Epithelial cell of prostate (primary cell): ENCODE results near the gene P2RY1.
A peak's percentile ranks its signal among the peaks of the same experiment; 100 is the strongest.
"Not testable (repeated sequence)": the region's sequence is repeated elsewhere in the genome, so short reads cannot be mapped to it uniquely, and the experiment has no call there.

Experiments used
- DNase-seq: peaks from one replicate; pipeline ENCODE4 v3.0.0-alpha.2; 2011; ENCODE audit warnings: low read depth, low spot score
- H3K27ac ChIP-seq: fragments of 450-650 bp; 2 replicates; pipeline ENCODE4 v1.5.1; 2017; ENCODE audit warnings: mild to moderate bottlenecking

Gene P2RY1

DNA sequence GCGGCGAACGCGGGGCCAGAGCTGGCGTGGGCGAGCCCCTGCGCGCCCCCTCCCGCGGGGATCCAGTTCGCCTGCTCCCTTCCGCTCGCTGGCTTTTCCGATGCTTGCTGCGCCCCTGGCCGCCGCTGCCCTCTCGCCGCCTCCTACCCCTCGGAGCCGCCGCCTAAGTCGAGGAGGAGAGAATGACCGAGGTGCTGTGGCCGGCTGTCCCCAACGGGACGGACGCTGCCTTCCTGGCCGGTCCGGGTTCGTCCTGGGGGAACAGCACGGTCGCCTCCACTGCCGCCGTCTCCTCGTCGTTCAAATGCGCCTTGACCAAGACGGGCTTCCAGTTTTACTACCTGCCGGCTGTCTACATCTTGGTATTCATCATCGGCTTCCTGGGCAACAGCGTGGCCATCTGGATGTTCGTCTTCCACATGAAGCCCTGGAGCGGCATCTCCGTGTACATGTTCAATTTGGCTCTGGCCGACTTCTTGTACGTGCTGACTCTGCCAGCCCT lies 721 bp downstream of the P2RY1 start:
- no peak for DNase-seq
- H3K27ac ChIP-seq = peak overlapping the region; percentile 78

DNA sequence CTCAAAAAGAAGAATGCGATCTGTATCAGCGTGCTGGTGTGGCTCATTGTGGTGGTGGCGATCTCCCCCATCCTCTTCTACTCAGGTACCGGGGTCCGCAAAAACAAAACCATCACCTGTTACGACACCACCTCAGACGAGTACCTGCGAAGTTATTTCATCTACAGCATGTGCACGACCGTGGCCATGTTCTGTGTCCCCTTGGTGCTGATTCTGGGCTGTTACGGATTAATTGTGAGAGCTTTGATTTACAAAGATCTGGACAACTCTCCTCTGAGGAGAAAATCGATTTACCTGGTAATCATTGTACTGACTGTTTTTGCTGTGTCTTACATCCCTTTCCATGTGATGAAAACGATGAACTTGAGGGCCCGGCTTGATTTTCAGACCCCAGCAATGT lies 1.3 kb downstream of the P2RY1 start:
- H3K27ac ChIP-seq = no peak overlapping the region
- DNase-seq = no peak

DNA sequence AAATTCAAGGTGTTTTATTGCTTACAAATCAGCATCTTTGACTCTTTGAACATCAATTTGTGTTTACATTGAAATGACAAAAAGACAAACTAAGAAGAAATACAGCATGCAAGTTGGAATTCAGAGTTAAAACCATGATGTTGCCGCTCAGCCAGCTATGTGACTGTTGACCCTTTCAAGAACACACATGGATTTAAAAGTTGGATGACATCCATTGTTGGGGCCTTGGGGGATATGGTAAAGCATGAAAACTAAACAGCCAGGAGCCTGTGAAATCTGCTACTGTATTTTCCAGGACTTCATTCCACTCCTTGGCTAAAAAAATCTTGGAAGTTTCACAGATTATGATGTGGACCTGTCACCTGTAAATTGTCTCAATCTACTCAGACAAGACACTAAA lies 4.6 kb downstream of the P2RY1 start:
- no peak overlapping the region for H3K27ac ChIP-seq
- DNase-seq = no peak

DNA sequence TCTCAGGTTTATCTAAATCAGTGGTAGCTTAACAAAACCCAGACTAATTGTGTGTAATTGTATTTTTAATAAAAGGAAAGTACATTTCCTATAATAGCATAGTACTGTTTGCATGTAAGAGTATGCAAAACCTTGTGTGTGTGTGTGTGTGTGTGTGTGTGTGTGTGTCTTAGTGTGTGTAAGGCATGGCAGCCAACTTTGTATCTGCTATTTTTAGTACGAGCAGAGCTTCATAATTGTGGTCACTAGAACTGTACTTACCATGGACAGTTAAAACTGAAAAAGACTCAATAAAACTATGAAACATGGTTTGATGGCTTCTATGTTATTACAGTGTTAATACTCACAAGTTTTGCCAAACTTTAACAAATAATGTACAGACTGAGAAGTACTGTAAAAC lies 6.2 kb downstream of the P2RY1 start:
- no peak overlapping the region for H3K27ac ChIP-seq
- DNase-seq = no peak

DNA sequence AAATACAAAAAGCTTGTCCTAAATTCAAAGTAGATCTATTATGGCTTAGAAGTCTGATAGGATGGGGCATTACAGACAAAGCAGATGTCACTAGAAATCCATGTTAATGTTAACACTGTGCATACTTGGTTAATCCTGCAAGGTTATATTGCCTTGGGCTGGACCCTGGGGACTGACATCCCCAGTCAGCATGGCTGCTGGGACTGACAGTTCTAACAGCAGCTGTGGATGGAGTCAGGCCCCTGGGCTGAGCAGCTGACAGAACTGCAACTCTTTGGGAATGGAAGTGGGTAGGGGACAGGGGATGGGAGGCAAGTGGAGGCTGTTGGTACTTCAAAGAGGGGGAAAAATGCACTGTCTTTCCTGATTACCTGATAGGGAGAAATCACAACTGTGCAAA lies 7.5 kb downstream of the P2RY1 start:
- DNase-seq = no peak
- no peak overlapping the region for H3K27ac ChIP-seq

DNA sequence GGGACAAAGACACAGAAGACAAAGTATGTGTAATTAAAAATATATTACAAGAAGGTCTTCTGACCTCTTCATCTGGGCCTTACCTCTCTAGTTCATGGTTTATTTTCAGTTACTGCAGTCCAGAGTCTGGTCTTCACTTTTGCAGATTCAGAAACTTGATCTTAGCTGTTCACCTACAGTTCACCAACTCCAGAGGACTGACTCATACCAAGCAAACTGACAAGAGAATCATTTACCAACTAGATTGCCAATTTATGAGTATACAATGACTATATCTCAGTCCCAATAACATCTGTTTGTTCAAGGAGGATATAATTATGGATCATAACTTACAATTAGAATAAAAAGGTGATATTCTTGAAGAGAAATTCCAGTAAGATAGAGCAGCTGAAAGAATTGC lies 9.0 kb downstream of the P2RY1 start:
- DNase-seq = no peak

DNA sequence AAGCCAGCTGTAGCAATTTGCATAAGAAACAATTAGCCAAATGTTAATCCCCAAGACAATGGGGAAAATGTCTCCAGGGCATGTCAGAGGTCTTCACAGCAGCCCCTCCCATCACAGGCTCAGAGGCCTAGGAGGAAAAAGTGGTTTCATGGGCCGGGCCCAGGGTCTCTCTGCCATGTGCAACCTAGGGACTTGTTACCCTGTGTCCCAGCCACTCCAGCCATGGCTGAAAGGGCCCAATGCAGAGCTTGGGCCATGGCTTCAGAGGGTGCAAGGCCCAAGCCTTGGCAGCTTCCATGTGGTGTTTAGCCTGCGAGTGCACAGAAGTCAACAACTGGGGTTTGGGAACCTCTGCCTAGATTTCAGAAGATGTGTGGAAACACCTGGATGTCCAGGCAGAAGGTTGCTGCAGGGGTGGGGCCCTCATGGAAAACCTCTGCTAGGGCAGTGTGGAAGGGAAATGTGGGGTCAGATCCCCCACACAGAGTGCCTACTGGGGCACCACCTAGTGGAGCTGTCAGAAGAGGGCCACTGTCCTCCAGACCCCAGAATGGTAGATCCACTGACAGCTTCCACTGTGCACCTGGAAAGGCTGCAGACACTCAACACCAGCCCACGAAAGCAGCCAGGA lies 11.8 kb downstream of the P2RY1 start:
- not testable (repeated sequence) for DNase-seq, H3K27ac ChIP-seq

More for the DNA sequence above, 9.0 kb downstream of the P2RY1 start:
- no peak overlapping the region for H3K27ac ChIP-seq

DNA sequence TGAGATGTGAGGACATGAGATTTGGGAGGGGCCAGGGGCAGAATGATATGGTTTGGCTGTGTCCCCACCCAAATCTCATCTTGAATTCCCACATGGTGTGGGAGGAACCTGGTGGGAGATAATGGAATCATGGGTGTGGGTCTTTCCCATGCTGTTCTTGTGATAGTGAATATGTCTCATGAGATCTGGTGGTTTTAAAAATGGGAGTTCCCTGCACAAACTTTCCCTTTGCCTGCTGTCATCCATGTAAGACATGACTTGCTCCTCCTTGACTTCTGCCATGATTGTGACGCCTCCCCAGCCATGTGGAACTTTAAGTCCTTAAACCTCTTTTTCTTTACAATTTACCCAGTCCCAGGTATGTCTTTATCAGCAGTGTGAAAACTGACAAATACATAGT lies 12.7 kb downstream of the P2RY1 start:
- H3K27ac ChIP-seq, DNase-seq: not testable (repeated sequence)

DNA sequence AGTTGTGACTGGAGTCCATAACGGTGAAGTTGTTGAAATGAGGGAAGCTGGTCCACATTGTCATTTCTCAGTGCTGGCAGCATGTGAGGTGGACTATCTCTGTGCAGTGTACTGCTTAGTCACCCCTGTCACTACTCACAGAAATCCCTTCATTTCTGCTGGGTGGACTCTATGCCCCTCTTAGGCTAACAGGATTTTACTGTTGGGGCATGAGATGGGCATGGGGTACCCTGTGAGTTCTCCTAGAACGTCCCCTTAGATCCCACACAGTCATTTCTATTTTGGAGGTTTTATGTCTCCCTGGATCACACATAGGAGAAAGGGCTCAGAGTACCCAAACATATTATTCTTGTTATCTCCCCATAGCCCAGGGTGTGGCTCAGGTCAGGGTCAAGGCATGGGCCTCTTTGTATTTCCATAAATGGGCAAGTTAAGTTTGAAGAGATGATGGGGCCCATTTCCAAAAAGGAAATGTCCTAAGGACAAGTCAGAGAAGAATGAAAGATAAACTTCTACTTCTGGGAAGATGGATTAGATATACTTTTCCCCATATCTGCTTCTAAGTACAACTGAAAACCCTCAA lies 15.2 kb downstream of the P2RY1 start:
- no peak overlapping the region for H3K27ac ChIP-seq
- no peak for DNase-seq

DNA sequence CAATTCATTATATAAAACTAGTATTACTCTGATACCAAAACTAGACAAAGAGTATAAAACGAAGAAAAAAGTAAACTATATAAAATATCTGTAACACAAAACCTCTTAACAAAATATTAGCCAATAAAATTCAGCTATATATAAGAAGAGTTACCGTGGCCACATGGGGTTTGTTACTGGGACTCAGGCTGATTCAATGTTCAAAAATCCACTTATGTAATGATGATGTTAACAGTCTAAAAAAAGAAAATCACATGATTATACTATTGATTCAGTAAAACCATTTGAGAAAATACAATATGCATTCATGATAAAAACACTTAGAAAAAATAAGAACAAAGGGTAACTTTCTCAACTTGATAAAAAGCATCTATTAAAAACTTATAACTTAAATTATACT lies 18.3 kb downstream of the P2RY1 start:
- DNase-seq = no peak
- peak overlapping the region; percentile 17 for H3K27ac ChIP-seq

DNA sequence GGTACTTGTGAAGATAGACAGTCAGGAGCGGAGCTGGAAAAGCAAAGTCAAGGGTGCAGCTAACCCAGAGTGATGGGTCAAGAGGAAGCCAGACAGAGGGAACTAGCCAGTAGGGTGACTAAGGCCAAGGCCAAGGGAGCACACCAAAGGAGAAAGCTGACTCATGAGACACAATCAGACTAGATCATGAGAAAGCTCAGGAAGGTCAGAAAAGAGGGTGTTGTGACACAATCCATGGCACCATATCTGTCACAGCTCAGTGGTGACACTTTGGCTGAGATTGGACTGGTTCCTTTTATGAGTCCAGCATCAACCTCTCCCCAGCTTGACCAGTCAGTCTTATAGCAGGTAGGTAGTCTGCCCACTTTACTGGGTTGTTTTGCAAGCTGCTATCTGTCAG lies 22.2 kb downstream of the P2RY1 start:
- no peak for DNase-seq
- H3K27ac ChIP-seq = no peak overlapping the region

DNA sequence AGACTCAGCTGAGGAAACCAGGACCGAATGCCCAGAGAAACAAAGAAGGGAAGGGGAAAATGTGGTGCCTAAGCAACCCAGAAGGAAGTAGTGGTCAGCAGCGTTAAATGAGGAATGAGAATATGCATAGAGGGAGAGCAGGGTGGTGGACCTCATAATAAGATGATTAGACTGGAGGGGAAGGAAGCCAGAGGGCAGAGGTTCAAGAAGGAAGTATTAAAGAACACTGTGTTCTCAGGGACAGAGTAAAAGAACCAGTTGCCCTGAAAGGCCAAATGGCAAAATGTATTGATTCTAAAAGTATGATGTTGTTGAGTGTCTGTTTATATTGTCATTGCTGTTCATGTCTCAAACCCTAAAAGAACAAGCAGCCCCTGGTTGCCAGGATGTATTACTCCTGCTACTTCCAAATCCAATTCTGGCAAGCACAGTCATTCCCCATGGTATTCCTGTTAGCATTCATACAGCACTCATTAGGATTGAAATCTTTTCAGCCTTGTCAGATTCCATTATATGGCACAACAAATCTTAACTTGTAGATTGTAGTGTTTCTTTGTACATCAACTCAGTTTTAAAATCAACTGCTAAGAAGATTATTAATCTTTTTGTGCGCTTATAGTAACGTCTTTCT lies 23.4 kb downstream of the P2RY1 start:
- H3K27ac ChIP-seq = no peak overlapping the region
- no peak for DNase-seq

DNA sequence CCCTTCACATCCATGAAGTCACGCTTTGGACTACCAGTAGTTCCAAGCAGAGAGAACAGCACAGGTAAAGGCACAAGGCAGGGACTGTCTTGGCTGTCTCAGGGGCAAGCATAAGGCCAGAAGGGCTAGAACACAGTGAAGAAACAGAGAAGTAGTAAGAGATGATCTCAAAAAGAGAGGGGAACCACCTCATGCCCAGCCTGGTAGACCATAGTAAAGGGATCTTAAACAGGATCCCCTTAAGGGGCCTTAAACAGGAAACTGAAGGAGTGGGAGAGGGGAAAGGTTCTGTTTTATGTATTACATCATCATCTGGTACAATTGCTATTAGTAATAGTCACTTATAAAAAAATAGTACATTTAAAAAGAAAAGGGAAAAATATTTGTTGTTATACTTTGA lies 25.8 kb downstream of the P2RY1 start:
- no peak for DNase-seq
- H3K27ac ChIP-seq = no peak overlapping the region

DNA sequence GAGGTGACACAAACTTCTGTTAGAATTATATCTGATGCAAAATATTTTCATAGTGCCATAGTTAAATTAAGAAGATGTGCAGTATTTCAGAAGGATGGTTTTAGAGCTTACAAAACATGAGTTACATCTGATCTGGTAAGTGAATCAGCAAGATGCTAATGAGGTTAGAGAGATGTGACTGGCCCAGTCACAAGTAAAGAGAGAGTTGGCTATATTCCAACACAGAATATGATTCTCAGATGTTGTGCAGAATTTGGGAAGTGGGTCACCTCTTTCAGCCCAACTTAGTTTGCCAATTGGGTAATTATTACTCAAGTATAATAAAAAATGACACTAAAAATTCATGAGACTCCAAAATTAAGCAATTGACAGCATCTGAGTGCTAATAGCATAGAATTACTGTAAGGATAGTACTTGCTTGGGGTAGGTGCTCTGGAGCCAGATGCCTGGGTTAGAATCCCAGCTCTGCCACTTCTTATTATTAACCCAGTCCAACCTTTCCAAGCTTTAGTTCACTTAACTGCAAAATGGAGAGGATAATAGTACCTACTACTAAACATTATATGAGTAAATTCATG lies 30.8 kb downstream of the P2RY1 start:
- H3K27ac ChIP-seq = no peak overlapping the region
- DNase-seq = no peak

DNA sequence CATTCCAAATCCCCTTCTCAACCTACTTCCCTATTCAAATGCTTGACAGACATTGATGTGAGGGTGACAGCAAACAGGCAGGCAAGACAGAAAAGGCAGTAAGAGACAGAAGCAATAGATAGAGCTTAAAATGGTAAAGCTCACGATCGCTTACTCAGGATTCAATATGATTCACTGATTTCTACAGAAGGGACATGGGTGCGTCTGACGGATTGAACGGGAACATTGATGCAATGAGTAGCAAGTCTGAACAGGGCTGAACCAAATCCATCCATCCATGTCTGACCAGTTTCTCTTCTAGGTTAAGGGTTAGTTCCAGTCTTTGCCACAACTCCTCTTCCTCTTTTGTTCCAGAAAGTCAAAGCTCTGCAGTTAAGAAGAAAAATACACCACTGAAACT lies 35.1 kb downstream of the P2RY1 start:
- DNase-seq = peak; percentile 84

DNA sequence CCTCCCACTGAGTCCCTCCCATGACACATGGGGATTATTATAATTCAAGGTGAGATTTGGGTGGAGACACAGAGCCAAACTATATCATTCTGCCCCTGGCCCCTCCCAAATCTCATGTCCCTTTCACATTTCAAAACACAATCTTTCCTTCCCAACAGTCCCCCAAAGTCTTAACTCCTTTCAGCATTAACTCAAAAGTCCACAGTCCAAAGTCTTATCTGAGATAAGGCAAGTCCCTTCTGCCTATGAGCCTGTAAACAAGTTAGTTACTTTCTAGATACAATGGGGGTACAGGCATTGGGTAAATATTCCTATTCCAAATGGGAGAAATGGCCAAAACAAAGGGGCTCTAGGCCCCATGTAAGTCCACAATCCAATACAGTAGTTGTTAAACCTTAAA lies 38.4 kb downstream of the P2RY1 start:
- DNase-seq, H3K27ac ChIP-seq: not testable (repeated sequence)

More for the DNA sequence above, 35.1 kb downstream of the P2RY1 start:
- peak overlapping the region; percentile 70 for H3K27ac ChIP-seq

DNA sequence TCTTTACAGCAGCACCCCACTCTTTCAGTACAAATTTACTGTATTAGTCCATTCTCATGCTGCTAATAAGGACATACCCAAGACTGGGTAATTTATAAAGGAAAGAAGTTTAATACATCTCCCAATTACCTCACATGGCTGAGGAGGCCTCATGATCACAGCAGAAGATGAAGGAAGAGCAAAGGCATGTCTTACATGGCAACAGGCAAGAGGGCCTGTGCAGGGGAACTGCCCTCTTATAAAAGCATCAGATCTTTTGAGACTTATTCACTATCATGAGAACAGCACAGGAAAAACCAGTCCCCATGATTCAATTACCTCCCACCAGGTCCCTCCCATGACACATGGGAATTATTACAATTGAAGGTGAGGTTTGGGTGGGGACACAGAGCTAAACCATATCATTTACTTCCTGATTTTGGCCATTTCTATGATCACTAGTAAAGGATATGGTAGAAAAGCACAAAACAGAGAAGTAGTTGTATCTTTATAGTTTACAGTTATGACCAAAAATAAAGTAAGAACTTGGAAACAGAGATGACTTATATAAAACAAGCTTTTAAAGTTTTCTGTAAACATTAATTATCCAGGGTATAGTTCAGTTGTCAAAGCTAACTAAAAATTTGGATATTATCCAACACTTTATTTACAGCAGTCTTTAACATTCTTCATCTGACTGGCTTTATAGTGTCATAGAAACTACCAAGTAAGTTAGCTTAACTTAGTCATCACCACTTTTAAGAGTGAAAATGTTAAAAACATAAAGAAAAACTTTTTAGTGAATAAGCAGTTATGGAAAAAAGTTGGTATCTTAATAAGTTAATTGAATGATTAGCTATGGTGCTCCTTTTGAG lies 40.2 kb downstream of the P2RY1 start:
- DNase-seq = peak; percentile 36
- H3K27ac ChIP-seq = peak overlapping the region; percentile 37

DNA sequence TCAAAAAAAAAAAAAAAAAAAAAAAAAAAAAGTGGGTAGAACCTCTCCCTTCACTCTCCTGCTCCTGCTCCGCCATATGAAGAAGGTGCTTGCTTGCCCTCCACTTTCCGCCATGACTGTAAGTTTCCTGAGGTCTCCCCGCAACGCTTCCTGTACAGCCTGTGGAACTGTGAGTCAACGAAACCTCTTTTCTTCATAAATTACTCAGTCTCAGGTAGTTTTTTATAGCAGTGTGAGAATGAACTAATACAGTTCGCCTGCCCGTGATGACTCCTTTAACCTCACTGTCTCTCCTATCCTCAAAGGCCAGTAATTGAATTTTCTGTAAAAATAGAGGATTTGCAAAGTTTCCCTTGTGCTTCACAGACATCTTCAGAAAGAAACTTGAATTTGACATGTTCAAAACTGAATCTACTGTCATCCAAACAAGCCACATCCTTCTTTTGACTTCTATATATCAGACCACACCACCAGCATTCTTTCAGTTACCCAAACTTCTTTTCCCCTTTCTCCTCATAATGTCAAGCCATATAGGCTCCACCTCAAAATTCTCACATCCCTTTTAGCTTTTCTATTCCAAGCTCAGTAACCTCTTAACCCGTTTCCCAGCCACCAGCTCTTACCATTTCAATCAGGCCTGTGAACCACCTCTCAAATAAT lies 44.3 kb downstream of the P2RY1 start:
- DNase-seq = no peak
- no peak overlapping the region for H3K27ac ChIP-seq

DNA sequence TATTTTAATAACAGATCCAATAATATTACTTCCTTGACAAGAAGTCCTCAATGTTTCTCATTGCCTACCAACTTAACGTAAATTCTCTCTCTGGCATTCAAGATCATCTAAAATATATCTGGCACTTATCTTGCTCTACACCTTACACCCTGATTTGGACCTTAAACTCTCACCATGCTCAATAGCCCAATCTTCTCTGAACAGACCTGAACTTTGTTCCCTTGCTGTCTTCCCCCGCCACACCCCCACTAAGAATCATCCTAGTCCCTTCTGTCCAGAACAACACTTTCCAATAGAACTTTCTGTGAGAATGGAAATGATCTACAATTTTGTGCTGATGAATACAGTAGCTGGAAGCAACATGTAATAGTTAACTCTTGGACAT lies 44.9 kb downstream of the P2RY1 start:
- no peak for DNase-seq
- H3K27ac ChIP-seq = no peak overlapping the region

DNA sequence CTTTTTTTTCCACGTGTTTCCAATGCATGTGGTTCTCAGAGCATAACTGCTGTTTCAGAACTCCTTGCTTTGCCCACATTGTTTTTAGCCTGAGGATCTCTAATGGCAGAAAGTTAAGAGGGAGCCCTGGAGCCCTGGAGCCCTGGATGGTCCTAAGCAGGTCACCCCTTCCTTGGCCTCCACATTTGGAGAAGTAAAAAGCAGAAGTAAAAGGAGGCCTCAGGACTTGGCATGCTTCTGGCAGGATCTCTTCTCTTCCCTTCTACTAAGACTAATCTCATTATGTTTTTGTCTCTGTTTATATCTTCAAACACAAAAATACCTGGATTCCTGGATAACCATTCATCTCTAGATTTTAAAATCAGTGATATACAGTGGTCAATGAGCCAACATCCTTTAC lies 50.1 kb downstream of the P2RY1 start:
- no peak for DNase-seq
- H3K27ac ChIP-seq = no peak overlapping the region
